Activated gamma-delta T cell treated with anti-CD3 and anti-CD28 coated beads, Interleukin-2, amount 50 U/mL, for 16 hours (primary cell): ENCODE results near the gene KCND3.

Experiments
- DNase-seq: peaks from one replicate; pipeline ENCODE4 v3.0.0-alpha.2; 2020; ENCODE audit warnings: low read depth

KCND3 gene

GRCh38 chr1:111843177-111843576 lies 146.3 kb downstream of the KCND3 start:
- DNase-seq: no peak

DNA sequence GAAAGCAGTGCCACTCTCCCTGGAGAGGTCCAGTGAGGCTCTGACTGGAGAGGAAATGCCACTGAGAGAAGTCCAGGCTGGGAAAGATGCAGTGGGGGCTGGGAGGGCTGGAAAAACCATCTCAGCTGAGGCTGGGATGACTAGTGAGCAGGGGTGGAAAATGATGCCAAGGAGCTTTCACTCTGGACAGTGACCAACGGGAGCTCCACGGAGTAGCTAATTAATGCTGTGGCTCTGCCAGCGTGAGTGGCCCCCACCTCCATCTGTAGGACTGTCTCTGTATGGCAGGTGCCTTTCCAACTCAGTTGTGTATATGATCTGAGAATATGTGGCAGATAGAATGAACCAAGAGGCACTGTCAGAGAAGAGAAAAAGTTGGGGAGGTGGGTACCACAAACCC lies 147.1 kb downstream of the KCND3 start:
- no peak for DNase-seq

GRCh38 chr1:111841746-111842145 lies 147.7 kb downstream of the KCND3 start:
- no peak for DNase-seq

- no peak for DNase-seq
Measured at GRCh38 chr1:111841189-111841588, 148.3 kb downstream of the KCND3 start.

DNA sequence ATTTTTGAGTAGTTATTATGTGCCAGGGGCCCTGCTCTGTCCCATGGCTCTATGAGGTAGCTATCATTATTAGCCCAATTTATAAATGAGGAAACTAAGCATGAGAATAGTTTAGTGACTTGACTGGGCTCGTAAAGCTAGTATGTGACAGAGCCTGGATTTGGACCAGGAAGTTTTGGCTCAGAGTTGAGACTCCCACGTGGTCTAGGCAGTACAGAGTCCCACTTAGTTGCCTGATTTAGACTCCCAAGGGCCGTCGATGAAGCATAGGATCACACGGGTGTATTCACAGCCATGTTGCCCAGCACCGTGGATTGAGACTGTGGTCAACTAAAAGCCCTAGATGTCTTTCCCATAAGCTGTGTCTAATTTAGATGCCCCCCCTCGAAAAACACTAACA lies 152.1 kb downstream of the KCND3 start:
- DNase-seq: no peak

- DNase-seq: no peak
Measured at GRCh38 chr1:111836111-111836510, 153.4 kb downstream of the KCND3 start.

DNA sequence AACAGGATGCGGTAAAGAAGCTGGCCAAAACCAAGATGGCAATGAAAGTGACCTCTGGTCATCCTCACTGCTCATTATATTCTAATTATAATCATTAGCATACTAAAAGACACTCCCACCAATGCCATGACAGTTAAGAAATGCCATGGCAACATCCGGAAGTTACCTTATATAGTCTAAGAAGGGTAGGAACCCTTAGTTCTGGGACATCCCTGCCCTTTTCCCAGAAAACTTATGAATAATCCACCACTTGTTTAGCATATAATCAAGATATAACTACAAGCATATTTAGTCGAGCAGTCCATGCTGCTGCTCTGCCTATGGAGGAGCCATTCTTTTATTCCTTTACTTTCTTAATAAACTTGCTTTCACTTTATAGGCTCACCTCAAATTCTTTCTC lies 154.0 kb downstream of the KCND3 start:
- no peak for DNase-seq

GRCh38 chr1:111834956-111835355 lies 154.5 kb downstream of the KCND3 start:
- DNase-seq: no peak

DNA sequence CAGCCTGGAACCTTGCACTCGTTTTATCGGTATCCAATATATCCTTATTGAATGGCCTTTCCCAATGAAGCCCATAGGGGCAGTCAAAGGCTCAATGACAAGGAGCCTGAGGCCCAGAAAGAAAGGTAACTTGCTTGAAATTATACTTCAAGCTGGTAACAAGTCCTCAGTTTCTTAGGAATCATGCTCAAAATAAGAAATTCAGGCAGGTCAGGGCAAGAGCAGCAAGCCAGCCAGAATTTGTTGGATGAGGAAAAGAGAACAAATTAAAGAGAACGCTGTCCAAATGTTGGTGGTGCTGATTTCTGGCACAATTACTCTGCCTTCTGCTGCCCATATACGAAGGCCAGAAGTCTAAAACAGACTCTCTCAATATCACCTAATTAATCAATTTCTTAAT lies 156.1 kb downstream of the KCND3 start:
- no peak for DNase-seq

DNA sequence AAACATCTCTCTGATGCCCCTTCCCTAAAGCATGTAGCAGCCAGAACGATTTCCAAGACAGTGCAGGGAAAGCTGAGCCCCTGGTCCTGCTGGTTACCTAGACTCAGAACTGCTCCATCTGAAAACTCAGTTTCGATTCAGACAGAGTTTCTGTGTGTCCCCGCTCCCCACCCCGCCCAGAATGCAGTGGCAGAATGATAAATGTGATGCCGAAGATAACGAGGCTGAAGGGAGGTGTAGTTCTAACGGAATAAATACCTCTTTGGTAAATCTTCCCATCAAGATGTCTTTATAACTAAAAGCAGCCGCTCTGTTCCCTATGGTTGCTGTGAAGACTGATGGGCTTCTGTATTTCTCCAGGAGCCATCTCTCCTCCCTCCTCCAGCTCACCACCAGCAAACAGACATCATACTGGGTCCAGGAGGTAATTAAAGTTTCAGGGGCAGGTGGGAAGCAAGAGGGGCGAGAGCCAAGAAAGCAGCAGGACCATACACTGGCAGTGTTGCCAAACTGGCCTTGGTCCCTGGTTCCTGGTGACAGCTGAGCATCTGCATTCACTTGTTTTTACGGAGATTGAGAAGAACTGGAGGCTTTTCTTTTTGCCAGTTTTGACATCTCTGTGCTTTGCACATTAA lies 156.8 kb downstream of the KCND3 start:
- no peak for DNase-seq

GRCh38 chr1:111831153-111831552 lies 158.3 kb downstream of the KCND3 start:
- DNase-seq: no peak

GRCh38 chr1:111827946-111828345 lies 161.5 kb downstream of the KCND3 start:
- no peak for DNase-seq

DNA sequence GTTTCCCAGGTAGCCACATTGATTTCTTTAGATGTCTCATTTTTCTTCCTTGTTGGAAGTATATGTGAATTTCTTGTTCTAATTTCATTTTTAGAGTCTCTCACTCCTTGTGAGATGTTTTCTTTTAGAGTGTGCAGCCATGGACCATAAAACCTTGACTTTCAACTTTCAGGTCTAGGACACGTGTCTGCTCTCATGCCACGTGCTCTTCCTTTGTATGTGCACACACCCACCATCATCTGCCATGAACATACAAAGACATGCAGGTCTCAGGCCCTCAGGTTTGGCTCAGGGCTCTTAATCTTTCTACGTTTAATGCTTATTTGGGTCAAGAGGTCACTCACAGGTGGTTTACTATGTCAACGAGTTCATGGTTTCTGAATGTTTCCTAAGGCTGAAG lies 163.2 kb downstream of the KCND3 start:
- no peak for DNase-seq

GRCh38 chr1:111825217-111825616 lies 164.3 kb downstream of the KCND3 start:
- DNase-seq: no peak

GRCh38 chr1:111822138-111822537 lies 167.3 kb downstream of the KCND3 start:
- no peak for DNase-seq

DNA sequence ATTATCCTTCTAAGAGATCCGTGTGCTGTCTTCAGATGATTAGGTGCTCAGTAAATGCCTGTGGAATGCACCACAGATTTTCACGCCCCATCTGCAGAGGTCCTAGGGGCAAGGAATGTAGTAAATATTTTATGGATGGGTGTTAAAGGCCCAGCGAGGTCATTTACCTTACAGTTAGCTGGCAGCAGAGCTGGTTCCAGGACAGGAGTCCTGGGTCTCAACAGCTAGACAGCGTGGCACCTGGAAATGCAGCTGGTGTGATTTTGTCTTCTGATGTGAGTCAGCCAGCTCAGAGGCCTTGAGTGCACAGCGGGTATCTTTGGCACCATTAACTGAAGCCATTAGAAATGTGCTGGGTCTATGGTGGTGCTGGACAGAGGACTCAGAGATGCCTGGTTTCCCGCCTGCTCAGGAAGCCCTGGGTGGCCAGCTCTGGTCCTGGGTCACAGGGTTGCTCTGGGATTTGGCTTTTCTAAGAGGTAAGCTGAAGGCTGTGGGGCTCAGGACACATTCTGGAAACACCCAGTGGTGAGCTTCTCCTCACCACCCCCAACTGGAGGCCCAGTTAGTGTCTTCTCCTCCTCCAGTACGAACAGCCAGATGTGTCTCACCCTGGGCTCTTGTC lies 168.2 kb downstream of the KCND3 start:
- DNase-seq: no peak

GRCh38 chr1:111819566-111820263 lies 169.8 kb downstream of the KCND3 start:
- no peak for DNase-seq

GRCh38 chr1:111818546-111818945 lies 170.9 kb downstream of the KCND3 start:
- no peak for DNase-seq

- DNase-seq: no peak
Measured at GRCh38 chr1:111818081-111818480, 171.4 kb downstream of the KCND3 start.

GRCh38 chr1:111814642-111815041 lies 174.8 kb downstream of the KCND3 start:
- DNase-seq: no peak

DNA sequence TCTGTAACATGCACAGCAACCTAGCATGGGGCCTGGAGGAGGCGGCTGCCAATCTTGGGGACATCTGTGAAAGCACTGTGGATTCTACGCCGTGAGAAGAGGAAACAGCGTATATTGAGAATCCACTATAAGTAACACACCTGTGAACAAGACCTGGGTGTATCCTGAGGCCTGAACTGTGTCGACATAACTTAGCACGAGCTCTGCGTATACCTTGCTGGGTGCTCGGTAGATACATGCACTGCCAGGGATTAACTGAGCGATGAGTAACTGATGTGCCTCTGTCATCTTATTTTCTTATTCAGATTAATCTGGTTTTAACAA lies 175.2 kb downstream of the KCND3 start:
- DNase-seq: no peak

- no peak for DNase-seq
Measured at GRCh38 chr1:111813440-111814304, 175.8 kb downstream of the KCND3 start.

GRCh38 chr1:111812306-111812705 lies 177.2 kb downstream of the KCND3 start:
- no peak for DNase-seq
